NCI-H2081 (cell line): ENCODE measurements around the gene DNAJC19.

Experiments
- DNase-seq, 2 experiments: peaks; one replicate each; lab custom pipeline; 2025; lab: John Stamatoyannopoulos, UW

Gene DNAJC19

GRCh38 chr3:180961087-180961486 lies 28.4 kb downstream of the DNAJC19 start:
- DNase-seq, result no peak

GRCh38 chr3:180959691-180960090 lies 29.8 kb downstream of the DNAJC19 start:
- no peak for DNase-seq

GRCh38 chr3:180947761-180948390 lies 41.7 kb downstream of the DNAJC19 start:
- DNase-seq, result no peak

DNA sequence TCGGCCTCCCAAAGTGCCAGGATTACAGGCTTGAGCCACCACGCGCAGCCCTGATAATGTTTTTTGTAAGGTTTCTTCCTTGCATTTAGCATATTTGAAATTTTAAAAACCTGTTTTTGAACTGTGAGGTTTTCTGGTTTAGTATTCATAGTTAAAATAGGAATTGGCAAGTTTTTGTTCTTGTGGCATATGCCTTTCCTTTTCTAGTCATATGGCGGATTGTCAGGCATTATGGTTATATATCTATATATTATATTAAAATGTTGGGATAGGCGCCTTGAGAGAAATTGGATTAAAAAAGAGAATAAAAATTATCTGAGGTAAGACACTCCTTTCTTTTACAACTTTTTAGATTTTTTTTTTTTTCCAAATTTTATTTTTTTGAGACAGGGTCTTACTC lies 48.7 kb downstream of the DNAJC19 start:
- DNase-seq, result no peak

DNA sequence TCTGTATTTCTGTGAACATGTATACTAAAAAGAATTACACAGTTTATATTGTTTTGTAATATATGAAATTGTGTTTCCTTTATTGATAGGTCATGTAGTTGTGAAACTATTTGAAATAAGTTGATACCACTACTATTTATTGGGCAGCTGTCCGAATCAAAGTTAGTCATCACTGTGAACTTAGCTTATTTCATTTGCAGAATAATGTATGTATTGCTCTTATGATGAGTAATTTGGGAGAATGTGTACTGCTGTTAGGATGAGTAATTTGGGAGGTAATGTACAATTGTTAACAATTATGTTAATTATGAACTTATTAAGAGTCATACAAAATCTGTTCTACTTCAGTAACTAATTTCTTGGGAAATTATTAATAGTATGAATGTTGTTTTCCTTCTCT lies 54.9 kb downstream of the DNAJC19 start:
- DNase-seq, result no peak
